H9 (cell line): ENCODE data around the gene SYS1. TPM values are rescaled to one million over a fixed set of nuclear protein-coding genes. Genes with fewer than 3 reads are reported as not detected.

Experiments used
- DNase-seq: peaks from one replicate; pipeline ENCODE4 v3.0.0-alpha.2; 2017
- H2AFZ ChIP-seq: one replicate; pipeline ENCODE4 v1.6.1; 2013; ENCODE audit warnings: mild to moderate bottlenecking, low read length, control low read depth, moderate library complexity
- H2AK5ac ChIP-seq: 2 replicates; pipeline ENCODE4 v1.6.1; 2013; ENCODE audit warnings: low read length, control low read depth, mixed read lengths; ENCODE audit not compliant: insufficient read length
- H2BK120ac ChIP-seq: one replicate; pipeline ENCODE4 v1.6.1; 2013; ENCODE audit warnings: low read depth, mild to moderate bottlenecking, low read length, control low read depth, inconsistent platforms; ENCODE audit not compliant: poor library complexity, severe bottlenecking
- H2BK12ac ChIP-seq: 2 replicates; pipeline ENCODE4 v1.6.1; 2013; ENCODE audit warnings: low read length, control low read depth, mixed read lengths, low read depth; ENCODE audit not compliant: insufficient read length
- H2BK15ac ChIP-seq: 2 replicates; pipeline ENCODE4 v1.6.1; 2013; ENCODE audit warnings: low read depth, low read length, control low read depth
- H2BK20ac ChIP-seq: one replicate; pipeline ENCODE4 v1.6.1; 2013; ENCODE audit warnings: low read depth, mild to moderate bottlenecking, low read length, control low read depth, inconsistent platforms; ENCODE audit not compliant: poor library complexity, severe bottlenecking
- H2BK5ac ChIP-seq: 2 replicates; pipeline ENCODE4 v1.6.1; 2013; ENCODE audit warnings: low read length, control low read depth, mixed read lengths; ENCODE audit not compliant: insufficient read length
- H3K14ac ChIP-seq: 2 replicates; pipeline ENCODE4 v1.6.1; 2013; ENCODE audit warnings: low read length, control low read depth; ENCODE audit not compliant: insufficient read depth
- H3K18ac ChIP-seq: 2 replicates; pipeline ENCODE4 v1.6.1; 2013; ENCODE audit warnings: low read depth, mild to moderate bottlenecking, mixed read lengths, low read length, control low read depth; ENCODE audit not compliant: insufficient read length
- H3K23ac ChIP-seq: 2 replicates; pipeline ENCODE4 v1.6.1; 2013; ENCODE audit warnings: low read length, control low read depth, mixed read lengths, low read depth; ENCODE audit not compliant: insufficient read length
- H3K23me2 ChIP-seq: 2 replicates; pipeline ENCODE4 v1.6.1; 2013; ENCODE audit warnings: low read depth, mild to moderate bottlenecking, mixed read lengths, low read length, control low read depth; ENCODE audit not compliant: insufficient read length, poor library complexity, severe bottlenecking
- H3K27ac ChIP-seq: 2 replicates; pipeline ENCODE4 v1.5.1; 2013; ENCODE audit warnings: low read length, control low read depth, mixed read lengths, low read depth; ENCODE audit not compliant: insufficient read length
- H3K27me3 ChIP-seq: 2 replicates; pipeline ENCODE4 v1.6.1; 2013; ENCODE audit warnings: low read length, control low read depth, inconsistent platforms; ENCODE audit not compliant: insufficient read depth
- H3K4ac ChIP-seq: 2 replicates; pipeline ENCODE4 v1.6.1; 2013; ENCODE audit warnings: low read depth, mild to moderate bottlenecking, control low read depth, inconsistent platforms, low read length, moderate library complexity
- H3K4me1 ChIP-seq: 2 replicates; pipeline ENCODE4 v1.6.1; 2013; ENCODE audit warnings: low read length, control low read depth, inconsistent platforms; ENCODE audit not compliant: insufficient read depth
- H3K4me2 ChIP-seq: 2 replicates; pipeline ENCODE4 v1.6.1; 2013; ENCODE audit warnings: low read length, control low read depth, mixed read lengths; ENCODE audit not compliant: insufficient read length, insufficient read depth
- H3K56ac ChIP-seq: 2 replicates; pipeline ENCODE4 v1.6.1; 2013; ENCODE audit warnings: low read depth, mild to moderate bottlenecking, mixed read lengths, low read length, control low read depth; ENCODE audit not compliant: insufficient read length
- H3K79me1 ChIP-seq: 2 replicates; pipeline ENCODE4 v1.6.1; 2013; ENCODE audit warnings: low read depth, mild to moderate bottlenecking, moderate library complexity, low read length, control low read depth, inconsistent platforms; ENCODE audit not compliant: insufficient read depth, poor library complexity, severe bottlenecking
- H3K79me2 ChIP-seq: 2 replicates; pipeline ENCODE4 v1.6.1; 2013; ENCODE audit warnings: low read length, control low read depth, inconsistent platforms; ENCODE audit not compliant: insufficient read depth
- H3K9ac ChIP-seq: 2 replicates; pipeline ENCODE4 v1.6.1; 2013; ENCODE audit warnings: low read length, control low read depth, mixed read lengths; ENCODE audit not compliant: insufficient read length; ENCODE audit errors: extremely low read depth
- H3K9me3 ChIP-seq: one replicate; pipeline ENCODE4 v1.6.1; 2013; ENCODE audit warnings: low read depth, low read length, inconsistent platforms; ENCODE audit not compliant: control insufficient read depth
- H3T11ph ChIP-seq: one replicate; pipeline ENCODE4 v1.6.1; 2013; ENCODE audit warnings: mild to moderate bottlenecking, low read length, control low read depth, inconsistent platforms
- H4K20me1 ChIP-seq: one replicate; pipeline ENCODE4 v1.6.1; 2013; ENCODE audit not compliant: control insufficient read depth, insufficient read length, insufficient read depth
- H4K5ac ChIP-seq: 2 replicates; pipeline ENCODE4 v1.6.1; 2013; ENCODE audit warnings: low read depth, mild to moderate bottlenecking, mixed read lengths, low read length, control low read depth; ENCODE audit not compliant: insufficient read length
- H4K8ac ChIP-seq: replicated peaks from 2 replicates; pipeline ENCODE4 v1.6.1; 2013; ENCODE audit warnings: low read length, control low read depth, mixed read lengths, low read depth; ENCODE audit not compliant: insufficient read length
- H4K91ac ChIP-seq: 2 replicates; pipeline ENCODE4 v1.6.1; 2013; ENCODE audit warnings: low read depth, mild to moderate bottlenecking, moderate library complexity, mixed read lengths, low read length, control low read depth; ENCODE audit not compliant: insufficient read length
- H3K27ac Mint-ChIP-seq, 3 experiments: 2 replicates in 2 of 3; 3 replicates in 1 of 3; pipeline ENCODE4 v1.8.0; 2020 to 2021; ENCODE audit warnings: mixed read lengths in 3 of 3, mild to moderate bottlenecking in 1 of 3, moderate library complexity in 1 of 3
- H3K27me3 Mint-ChIP-seq: 2 replicates; pipeline ENCODE4 v1.8.0; 2021; ENCODE audit warnings: low read depth, mild to moderate bottlenecking, moderate library complexity, mixed read lengths
- H3K36me3 Mint-ChIP-seq, 3 experiments: 2 replicates in 2 of 3; 3 replicates in 1 of 3; pipeline ENCODE4 v1.8.0; 2020 to 2021; ENCODE audit warnings: low read depth in 3 of 3, mixed read lengths in 3 of 3; ENCODE audit not compliant: insufficient read depth in 1 of 3
- H3K4me1 Mint-ChIP-seq, 2 experiments: 2 replicates each; pipeline ENCODE4 v1.8.0; 2020; ENCODE audit warnings: mixed read lengths in 2 of 2
- H3K4me3 Mint-ChIP-seq, 2 experiments: 2 replicates in 1 of 2; 3 replicates in 1 of 2; pipeline ENCODE4 v1.8.0; 2020 to 2021; ENCODE audit warnings: mild to moderate bottlenecking in 2 of 2, mixed read lengths in 2 of 2, moderate library complexity in 1 of 2
- H3K9me3 Mint-ChIP-seq, 2 experiments: 2 replicates in 1 of 2; 3 replicates in 1 of 2; pipeline ENCODE4 v1.8.0; 2020; ENCODE audit warnings: mild to moderate bottlenecking in 2 of 2, mixed read lengths in 2 of 2, moderate library complexity in 1 of 2
- CTCF ChIP-seq: fragments of 200-600 bp; sonication (generic); conservative IDR thresholded peaks from 3 replicates; pipeline ENCODE4 v1.8.0; 2021; ENCODE audit warnings: antibody characterized with exemption, mild to moderate bottlenecking
- WGBS: extraction: QIAGEN DNeasy Blood & Tissue Kit; methylation state at CpG from one replicate; pipeline ENCODE4 v1.1.7; 2013; ENCODE audit warnings: missing lambda C conversion rate, low lambda C conversion rate, mixed read lengths; ENCODE audit not compliant: insufficient read length; ENCODE audit errors: extremely low coverage; 5-methylcytosine and 5-hydroxymethylcytosine counted together
- total RNA-seq: library from RNA; stranded (reverse); gene quantifications from 2 replicates; pipeline ENCODE4 v1.2.1, GENCODE V29; 2021

The SYS1 gene
- total RNA-seq, 1 experiment from 2014 or later = 21.0 TPM

DNA sequence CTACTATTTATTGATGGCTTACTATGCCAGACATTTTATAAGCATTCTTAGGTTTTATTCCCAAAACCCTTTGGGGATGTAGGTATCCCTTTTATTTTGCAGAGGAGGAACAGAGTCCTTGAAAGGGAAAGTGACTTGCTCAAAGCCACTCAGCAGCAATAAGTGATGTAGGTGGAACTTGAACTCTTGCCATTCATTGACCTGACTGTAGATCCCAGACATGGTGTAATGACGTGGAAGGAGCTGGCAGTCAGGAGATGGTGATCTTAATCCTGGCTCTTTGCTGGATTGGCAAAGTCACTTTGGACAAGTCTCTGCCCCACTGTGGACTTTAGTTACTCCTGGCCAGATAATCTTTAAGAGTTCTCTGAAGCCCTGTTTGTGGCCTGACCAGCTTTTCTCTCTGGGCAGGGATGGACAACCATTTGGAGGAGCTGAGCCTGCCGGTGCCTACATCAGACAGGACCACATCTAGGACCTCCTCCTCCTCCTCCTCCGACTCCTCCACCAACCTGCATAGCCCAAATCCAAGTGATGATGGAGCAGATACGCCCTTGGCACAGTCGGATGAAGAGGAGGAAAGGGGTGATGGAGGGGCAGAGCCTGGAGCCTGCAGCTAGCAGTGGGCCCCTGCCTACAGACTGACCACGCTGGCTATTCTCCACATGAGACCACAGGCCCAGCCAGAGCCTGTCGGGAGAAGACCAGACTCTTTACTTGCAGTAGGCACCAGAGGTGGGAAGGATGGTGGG lies 46.7 kb downstream of the SYS1 start:
- no CpG with 5 or more reads among the region's 7 CpGs for WGBS

More for the DNA sequence above, 46.7 kb downstream of the SYS1 start:
- no peak for DNase-seq
- Histone ChIP-seq H3K23ac (no peak overlapping the region), H2BK5ac (no peak overlapping the region), H4K91ac (no peak overlapping the region), H4K5ac (no peak overlapping the region), H3K4me2 (no peak overlapping the region), H2BK12ac (no peak overlapping the region), H2BK20ac (no peak overlapping the region), H3K27me3 (peaks cover 4% of the 10 kb centered on the region; the same call in 1 of the 2 replicates), H3K4ac (no peak overlapping the region), H3K79me1 (no peaks in the 10 kb centered on the region), H3K14ac (no peak overlapping the region), H3K56ac (no peak overlapping the region), H3K23me2 (peaks cover 21% of the 10 kb centered on the region), H3K79me2 (no peaks in the 10 kb centered on the region), H2BK15ac (no peak overlapping the region), H3K27ac (no peak overlapping the region), H2BK120ac (no peak overlapping the region), H3K18ac (no peak overlapping the region), H3K9ac (no peak overlapping the region), H3T11ph (no peak overlapping the region), H2AK5ac (no peak overlapping the region), H2AFZ (no peak overlapping the region), H4K8ac (no peak overlapping the region), H3K9me3 (no peaks in the 10 kb centered on the region), H4K20me1 (no peaks in the 10 kb centered on the region), H3K4me1 (peaks cover 3% of the 10 kb centered on the region; the same call in 1 of the 2 replicates)
- Mint-ChIP-seq H3K4me3 (no peak overlapping the region), H3K36me3 (peaks cover 7 to 20% (median 16%) of the 10 kb centered on the region in 3 experiments; a peak in 6 of 7 replicates), H3K27me3 (peaks cover 22% of the 10 kb centered on the region), H3K9me3 (no peaks in the 10 kb centered on the region), H3K27ac (no peak overlapping the region), H3K4me1 (peaks cover 12 to 15% of the 10 kb centered on the region in 2 experiments)
- no peak for TF ChIP-seq CTCF
